ENCODE measurements around the gene FEZ2.

DNA sequence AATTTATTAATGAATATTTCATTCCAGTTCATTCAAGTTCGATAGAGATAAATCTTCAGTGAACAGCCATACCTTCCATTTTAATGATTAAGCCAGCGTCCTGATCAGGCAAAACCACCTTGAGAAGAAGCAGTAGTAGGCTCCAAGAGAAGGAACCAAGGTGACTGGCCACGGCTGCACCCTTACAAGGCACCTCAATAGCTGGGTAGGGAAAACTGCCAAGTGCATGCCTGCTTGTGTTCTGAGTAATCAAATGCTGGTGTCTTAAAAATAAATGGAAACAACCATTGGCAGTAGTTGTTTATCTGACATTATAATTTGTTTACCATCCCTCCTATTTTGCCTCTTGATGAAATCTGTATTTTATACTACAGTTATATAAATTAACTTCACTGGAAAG lies 10.0 kb upstream of the FEZ2 start:
- TF ChIP-seq CTCF (IDR thresholded peaks at IDR 0.05) (no peak), EZH2phosphoT487 (IDR thresholded peaks at IDR 0.05) (no peak)

All from neural progenitor cell (in vitro differentiated cells).